Gastrocnemius medialis (tissue), 4 donors: ENCODE data around the gene ESPN.

ENCODE experiments used
- POLR2A ChIP-seq, 2 donors: fragments of 450-650 bp; IDR thresholded peaks; one replicate each; pipeline ENCODE4 v1.6.1; 2017; ENCODE audit warnings: antibody characterized with exemption in 2 of 2, mild to moderate bottlenecking in 2 of 2, moderate library complexity in 2 of 2
- TF ChIP-seq, protein P1 (sequence below), 5 experiments: fragments of 450-650 bp in 3 of 5; fragments of 200-600 bp in 2 of 5; sonication (generic) in 2 of 5; IDR thresholded peaks in 4 of 5; conservative IDR thresholded peaks in 1 of 5; 1 replicate in 4 of 5; 2 replicates in 1 of 5; pipeline ENCODE4 v1.5.1; 2016 to 2019; ENCODE audit warnings: antibody characterized with exemption in 5 of 5, mild to moderate bottlenecking in 3 of 5, moderate library complexity in 3 of 5

DNA sequence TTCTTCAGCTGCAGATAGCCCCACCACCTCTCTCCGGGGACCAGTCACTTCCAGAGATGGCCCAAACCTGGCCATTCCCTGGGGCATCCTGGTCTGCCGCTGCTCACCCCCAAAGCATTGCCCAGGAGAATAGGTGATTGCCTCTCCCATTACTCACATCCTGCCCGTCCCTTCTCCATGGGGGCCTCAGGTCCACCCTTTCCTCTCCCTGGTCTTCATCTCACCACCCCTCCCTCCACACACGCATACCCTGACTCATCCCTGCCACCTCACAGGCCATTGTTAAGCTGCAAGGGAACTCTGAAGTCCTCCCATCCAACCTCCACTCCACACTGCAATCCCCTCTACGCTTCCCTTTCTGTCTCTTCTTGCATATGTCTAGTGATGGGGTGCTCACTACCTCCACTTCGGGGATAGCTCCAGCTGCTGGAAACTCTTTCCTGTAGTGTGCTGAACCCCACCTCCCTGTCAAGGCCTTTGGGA, 66.9 kb downstream of the ESPN start, which contains the start of gene PLEKHG5:
- TF ChIP-seq, protein P1, sequence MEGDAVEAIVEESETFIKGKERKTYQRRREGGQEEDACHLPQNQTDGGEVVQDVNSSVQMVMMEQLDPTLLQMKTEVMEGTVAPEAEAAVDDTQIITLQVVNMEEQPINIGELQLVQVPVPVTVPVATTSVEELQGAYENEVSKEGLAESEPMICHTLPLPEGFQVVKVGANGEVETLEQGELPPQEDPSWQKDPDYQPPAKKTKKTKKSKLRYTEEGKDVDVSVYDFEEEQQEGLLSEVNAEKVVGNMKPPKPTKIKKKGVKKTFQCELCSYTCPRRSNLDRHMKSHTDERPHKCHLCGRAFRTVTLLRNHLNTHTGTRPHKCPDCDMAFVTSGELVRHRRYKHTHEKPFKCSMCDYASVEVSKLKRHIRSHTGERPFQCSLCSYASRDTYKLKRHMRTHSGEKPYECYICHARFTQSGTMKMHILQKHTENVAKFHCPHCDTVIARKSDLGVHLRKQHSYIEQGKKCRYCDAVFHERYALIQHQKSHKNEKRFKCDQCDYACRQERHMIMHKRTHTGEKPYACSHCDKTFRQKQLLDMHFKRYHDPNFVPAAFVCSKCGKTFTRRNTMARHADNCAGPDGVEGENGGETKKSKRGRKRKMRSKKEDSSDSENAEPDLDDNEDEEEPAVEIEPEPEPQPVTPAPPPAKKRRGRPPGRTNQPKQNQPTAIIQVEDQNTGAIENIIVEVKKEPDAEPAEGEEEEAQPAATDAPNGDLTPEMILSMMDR (IDR thresholded peaks at IDR 0.05 in 4 of 5, conservative IDR thresholded peaks at IDR 0.05 in 1 of 5) = no peak
- TF ChIP-seq POLR2A (IDR thresholded peaks at IDR 0.05) = no peak
